GM23248 (cell line): ENCODE measurements around the gene MAPK8.

Experiments used
- EZH2 ChIP-seq: fragments of 200-600 bp; sonication (generic); IDR thresholded peaks from 2 replicates; pipeline ENCODE4 v1.6.1; 2018; ENCODE audit warnings: antibody characterized with exemption, mild to moderate bottlenecking; ENCODE audit not compliant: insufficient read depth, poor library complexity, severe bottlenecking
- EZH2phosphoT487 ChIP-seq: fragments of 200-600 bp; sonication (generic); IDR thresholded peaks from 2 replicates; pipeline ENCODE4 v1.6.1; 2018; ENCODE audit warnings: antibody characterized with exemption, moderate library complexity, mild to moderate bottlenecking, low read depth; ENCODE audit not compliant: insufficient read depth

DNA sequence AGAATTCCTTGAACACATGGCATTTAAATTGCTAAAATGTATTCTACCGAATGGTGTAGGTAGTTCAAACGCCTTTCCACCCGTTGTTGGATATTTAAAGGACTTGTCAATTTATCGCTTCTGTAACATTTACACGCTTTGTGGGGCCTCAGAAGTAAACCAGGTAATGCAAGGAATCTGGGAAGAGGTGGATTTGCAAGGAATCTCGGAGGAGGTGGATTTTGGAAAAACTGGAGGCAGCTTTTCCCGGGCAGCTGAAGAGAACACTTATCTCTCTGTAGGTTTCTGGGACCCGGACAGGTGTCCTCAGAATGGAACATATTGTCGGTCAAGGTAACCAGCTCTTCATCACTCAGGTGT is 592 bp upstream of the MAPK8 start:
- no peak for TF ChIP-seq EZH2phosphoT487
- no peak for TF ChIP-seq EZH2
